HG02970 (cell line): ENCODE results near the gene PRR32.
"Not testable (repeated sequence)": the region's sequence is repeated elsewhere in the genome, so short reads cannot be mapped to it uniquely, and the experiment has no call there.

Experiments used
- ATAC-seq: cut with Tn5 transposase; IDR thresholded peaks from one replicate; pipeline ENCODE4 v1.9.1; 2021; ENCODE audit warnings: mild to moderate bottlenecking, moderate library complexity, moderate number of reproducible peaks; ENCODE audit not compliant: unreplicated experiment, low FRiP score

PRR32 gene

DNA sequence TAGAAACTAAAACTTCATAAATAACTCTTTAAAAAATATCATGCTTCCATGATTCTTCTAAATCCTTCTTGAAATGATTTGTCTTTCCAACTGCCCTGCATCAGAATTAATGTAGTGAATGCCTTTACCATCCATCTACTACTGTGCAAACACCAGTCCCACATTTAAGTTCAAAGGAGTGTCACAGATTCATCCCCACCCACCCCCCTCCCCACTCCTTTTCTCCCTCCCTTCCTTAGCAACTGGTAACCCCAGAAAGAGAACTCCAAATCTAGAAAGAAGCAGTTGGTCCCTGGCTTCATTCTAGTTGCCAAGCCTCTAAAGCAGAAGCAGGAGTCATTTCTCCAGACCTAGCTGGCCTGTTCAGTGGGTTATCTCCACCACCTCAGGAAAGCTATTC, at the start of gene PRR32:
PRR32 (plus strand) TSS at position 301 of the 400 bp plus-strand sequence. CDS start 115 bp downstream, outside the sequence.
- ATAC-seq: no peak

DNA sequence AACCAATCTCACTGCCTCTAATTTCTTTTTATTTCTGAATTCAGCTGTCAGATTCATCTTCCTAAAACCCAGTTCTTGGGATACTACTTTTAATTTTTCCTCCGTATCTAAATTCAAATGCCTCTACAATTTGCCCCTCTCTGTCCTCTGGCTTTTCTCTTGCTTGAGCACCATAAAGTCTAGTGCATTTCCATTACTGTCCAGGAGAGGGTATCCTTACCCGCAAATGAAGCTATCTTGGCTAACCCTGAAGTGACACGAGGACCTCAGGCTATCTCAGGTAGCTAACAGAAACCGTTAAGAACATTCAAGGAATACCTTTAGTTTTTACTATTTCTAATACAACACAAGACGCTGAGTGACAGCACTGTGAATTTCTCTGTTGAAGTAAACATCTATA, 49.4 kb upstream of the PRR32 start:
- ATAC-seq: peak; percentile 82

- no peak for ATAC-seq
These were observed 34.0 kb upstream of the PRR32 start for GRCh38 chrX:126785539-126785938.

DNA sequence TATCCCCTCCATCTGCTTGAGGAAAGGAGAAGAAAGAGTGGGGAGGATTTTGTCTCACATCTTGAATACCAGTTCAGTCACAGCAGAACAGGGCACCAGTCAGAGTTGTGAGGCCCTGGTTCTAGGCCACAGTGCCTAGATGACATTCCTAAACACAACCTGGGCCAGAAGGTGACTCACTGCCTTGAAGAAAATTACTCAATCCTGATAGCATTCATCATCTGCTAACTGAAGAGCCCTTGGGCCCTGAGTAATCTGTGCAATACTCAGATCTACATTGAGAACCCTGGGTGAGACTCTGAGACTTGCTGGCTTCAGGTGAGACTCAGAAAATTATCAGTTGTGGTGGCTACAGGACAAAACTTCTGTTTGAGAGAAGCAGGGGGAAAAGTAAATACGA, 20.5 kb upstream of the PRR32 start:
- no peak for ATAC-seq

DNA sequence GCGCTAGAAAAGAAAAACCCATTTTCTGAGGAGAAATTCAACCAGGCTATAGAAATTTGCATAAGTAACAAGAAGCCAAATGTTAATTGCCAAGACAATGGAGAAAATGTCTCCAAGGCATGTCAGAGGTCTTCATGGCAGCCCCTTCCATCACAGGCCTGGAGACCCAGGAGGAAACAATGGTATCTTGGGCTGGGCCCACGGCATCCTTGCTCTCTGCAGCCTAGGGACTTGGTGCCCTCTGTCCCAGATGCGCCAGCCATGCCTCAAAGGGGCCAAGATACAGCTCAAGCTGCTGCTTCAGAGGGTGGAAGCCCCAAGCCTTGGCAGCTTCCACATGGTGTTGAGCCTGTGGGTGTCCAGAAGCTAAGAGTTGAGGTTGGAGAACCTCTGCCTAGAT, 12.7 kb upstream of the PRR32 start:
- not testable (repeated sequence) for ATAC-seq

GRCh38 chrX:126815806-126816205, 3.7 kb upstream of the PRR32 start:
- ATAC-seq: no peak

DNA sequence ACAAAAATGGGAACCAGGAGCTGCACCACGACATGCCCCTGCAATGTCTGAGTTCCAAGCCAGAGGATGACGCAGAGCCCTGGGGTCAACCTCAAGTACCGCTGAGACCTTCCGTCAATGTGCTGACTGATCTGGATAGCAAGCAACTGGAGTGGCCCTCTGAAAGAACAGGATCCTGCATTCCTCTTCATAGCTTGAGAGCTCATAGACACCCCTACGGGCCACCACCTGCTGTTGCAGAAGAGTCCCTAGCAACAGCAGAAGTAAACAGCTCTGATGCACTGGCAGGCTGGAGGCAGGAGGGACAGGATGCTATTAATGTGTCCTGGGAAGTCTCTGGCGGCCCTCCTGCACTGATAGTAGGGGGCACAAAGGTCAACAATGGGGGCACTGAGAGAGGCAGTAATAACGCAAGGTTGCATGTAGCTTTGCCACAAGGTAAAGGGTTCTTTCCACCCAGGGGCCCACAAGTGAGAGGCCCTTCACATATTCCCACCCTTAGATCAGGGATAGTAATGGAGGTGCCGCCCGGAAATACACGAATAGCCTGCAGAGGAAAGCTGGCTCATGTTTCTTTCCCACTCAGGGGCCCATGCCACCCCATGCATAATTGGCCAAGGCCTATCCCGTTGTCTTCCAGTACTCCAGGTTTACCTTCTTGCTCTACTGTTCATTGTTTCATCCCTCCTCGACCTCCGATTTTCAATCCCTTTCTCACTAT, 1.3 kb downstream of the PRR32 start:
- no peak for ATAC-seq

- no peak for ATAC-seq
These were observed 4.9 kb downstream of the PRR32 start for GRCh38 chrX:126824338-126825007.

DNA sequence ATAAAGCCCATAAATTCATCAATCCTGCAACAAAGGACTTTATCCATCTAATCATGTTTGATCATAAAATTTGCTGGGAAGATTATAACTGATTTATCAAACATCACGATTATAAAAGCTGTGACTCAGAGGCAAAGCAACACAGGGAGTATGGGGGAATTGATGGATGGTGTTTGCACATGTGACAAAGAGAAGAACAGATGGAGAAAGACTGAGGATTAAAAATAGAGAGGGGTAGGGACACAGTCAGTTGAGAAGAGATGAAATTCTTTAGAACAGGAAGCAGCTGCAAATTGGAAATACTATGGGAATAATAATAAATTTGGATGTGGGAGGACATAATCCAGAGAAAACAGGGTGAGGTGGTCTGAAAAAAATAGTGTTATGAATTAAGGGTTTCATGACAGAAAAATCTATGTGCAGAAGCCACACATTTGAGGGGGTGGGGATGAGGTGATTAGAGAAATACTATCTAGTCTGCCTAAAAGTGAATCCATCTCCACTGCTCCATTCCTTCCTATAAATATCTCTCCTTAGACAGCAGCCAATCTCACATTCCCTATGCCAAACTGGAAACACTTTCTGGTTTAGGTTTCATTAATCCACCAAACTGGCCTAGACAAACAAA, 6.2 kb downstream of the PRR32 start:
- ATAC-seq: no peak

DNA sequence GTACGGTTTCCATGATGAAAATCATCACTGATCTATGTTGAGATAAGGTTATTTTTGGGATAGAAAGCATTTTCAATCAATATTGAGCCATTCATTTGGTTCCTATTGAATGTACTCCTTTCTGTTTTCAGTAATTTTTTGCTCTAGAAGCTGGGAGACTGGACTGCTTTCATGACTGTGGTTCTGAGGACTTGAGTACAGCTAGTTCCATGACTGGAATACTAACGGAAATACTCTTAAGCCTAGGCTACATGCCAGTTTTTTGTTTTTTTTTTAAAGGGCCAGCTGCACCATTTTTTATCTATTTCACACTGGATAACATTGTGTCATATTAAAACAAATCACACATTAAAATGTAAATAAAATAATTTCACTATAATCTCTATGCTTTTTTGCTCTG, 16.7 kb downstream of the PRR32 start:
- ATAC-seq: no peak

- ATAC-seq: no peak
These were observed 27.6 kb downstream of the PRR32 start for GRCh38 chrX:126847143-126847542.

GRCh38 chrX:126855839-126856524, 36.5 kb downstream of the PRR32 start:
- ATAC-seq: no peak
